WERI-Rb-1 (cell line): ENCODE results near the gene FCRL5.

Source experiments
- DNase-seq: peaks from one replicate; pipeline ENCODE4 v3.0.0-alpha.2; 2020
- H3K27ac ChIP-seq: fragments of 250-450 bp; sonication (Bioruptor Pico); 2 replicates; pipeline ENCODE4 v1.5.1; 2020; ENCODE audit warnings: mild to moderate bottlenecking, moderate library complexity
- H3K27me3 ChIP-seq: fragments of 250-450 bp; sonication (Bioruptor Pico); 2 replicates; pipeline ENCODE4 v1.5.1; 2021; ENCODE audit warnings: mild to moderate bottlenecking, low read depth, moderate library complexity; ENCODE audit not compliant: insufficient read depth, severe bottlenecking
- H3K36me3 ChIP-seq: fragments of 250-450 bp; sonication (Bioruptor Pico); 2 replicates; pipeline ENCODE4 v1.5.1; 2020; ENCODE audit warnings: mild to moderate bottlenecking, moderate library complexity
- H3K4me3 ChIP-seq: 2 replicates; pipeline ENCODE4 v1.5.1; 2011; ENCODE audit warnings: low read depth, mild to moderate bottlenecking, control low read depth, low read length
- H3K9me3 ChIP-seq: fragments of 250-450 bp; sonication (Bioruptor Pico); 2 replicates; pipeline ENCODE4 v1.5.1; 2021; ENCODE audit warnings: mild to moderate bottlenecking, moderate library complexity; ENCODE audit not compliant: severe bottlenecking
- TF ChIP-seq, protein P1 (sequence below): IDR thresholded peaks from 2 replicates; pipeline ENCODE4 v1.5.1; 2011; ENCODE audit warnings: low read depth, mild to moderate bottlenecking, control low read depth, inconsistent platforms, low read length

Gene FCRL5

DNA sequence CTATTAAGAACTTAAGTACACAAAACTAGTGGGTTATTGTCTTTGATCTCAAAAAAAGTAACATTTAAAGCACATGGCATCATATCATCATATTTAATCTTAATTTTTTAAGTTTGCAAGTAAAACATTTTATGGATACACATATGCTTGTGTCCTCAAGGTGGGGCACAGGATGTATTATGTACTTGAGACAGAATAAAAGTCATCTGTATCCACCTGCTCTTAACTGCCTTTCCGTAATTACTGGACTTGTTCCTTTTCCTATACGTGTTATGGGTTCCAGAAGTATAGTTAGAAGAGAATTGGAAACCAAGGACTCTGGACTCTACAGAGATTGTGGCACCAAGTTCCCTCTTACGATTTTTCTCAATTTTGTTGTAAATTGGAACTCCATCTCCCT is 79.4 kb downstream of the FCRL5 start:
- Histone ChIP-seq H3K36me3 (no peaks in the 10 kb centered on the region), H3K9me3 (peaks cover 20% of the 10 kb centered on the region), H3K27me3 (no peaks in the 10 kb centered on the region), H3K27ac (peak overlapping the region; percentile 18), H3K4me3 (no peak overlapping the region)
- TF ChIP-seq, protein P1, sequence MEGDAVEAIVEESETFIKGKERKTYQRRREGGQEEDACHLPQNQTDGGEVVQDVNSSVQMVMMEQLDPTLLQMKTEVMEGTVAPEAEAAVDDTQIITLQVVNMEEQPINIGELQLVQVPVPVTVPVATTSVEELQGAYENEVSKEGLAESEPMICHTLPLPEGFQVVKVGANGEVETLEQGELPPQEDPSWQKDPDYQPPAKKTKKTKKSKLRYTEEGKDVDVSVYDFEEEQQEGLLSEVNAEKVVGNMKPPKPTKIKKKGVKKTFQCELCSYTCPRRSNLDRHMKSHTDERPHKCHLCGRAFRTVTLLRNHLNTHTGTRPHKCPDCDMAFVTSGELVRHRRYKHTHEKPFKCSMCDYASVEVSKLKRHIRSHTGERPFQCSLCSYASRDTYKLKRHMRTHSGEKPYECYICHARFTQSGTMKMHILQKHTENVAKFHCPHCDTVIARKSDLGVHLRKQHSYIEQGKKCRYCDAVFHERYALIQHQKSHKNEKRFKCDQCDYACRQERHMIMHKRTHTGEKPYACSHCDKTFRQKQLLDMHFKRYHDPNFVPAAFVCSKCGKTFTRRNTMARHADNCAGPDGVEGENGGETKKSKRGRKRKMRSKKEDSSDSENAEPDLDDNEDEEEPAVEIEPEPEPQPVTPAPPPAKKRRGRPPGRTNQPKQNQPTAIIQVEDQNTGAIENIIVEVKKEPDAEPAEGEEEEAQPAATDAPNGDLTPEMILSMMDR, result no peak
- no peak for DNase-seq

DNA sequence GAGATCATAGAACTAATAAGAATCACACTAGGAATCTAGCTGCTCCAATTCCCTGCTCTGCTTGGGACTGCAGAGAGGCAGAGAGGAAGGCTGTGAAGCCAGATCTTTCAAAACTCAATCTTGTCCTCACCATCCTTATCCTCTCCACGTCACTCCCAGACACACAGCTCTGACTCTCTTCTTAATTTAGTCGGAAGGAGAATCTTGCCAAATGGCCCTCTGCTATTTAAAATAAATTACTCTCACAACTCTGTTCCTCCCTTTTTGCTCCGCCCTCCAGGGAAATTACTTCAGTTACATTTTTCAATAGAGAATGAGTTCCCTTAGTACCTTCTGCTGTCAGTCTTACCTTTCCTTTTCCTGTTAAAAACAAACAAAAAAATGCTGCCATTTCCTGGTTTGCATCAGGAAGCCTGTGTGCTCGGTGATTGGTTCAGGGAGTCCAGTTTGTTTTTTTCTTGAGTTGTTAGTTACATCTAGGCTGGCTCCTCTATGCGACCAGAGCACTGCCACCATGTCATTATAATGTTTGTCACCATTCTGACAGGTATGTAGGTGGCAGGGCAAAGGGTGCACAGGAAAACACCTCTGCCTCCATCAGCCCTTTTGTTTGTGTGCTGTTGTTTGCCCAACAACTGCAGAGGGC is 80.1 kb downstream of the FCRL5 start:
- H3K36me3 ChIP-seq, result no peaks in the 10 kb centered on the region
- TF ChIP-seq, protein P1, result no peak
- no peak overlapping the region for H3K4me3 ChIP-seq
- H3K27me3 ChIP-seq, result no peaks in the 10 kb centered on the region
- H3K9me3 ChIP-seq, result peaks cover 13% of the 10 kb centered on the region
- H3K27ac ChIP-seq, result no peak overlapping the region
- DNase-seq, result no peak

DNA sequence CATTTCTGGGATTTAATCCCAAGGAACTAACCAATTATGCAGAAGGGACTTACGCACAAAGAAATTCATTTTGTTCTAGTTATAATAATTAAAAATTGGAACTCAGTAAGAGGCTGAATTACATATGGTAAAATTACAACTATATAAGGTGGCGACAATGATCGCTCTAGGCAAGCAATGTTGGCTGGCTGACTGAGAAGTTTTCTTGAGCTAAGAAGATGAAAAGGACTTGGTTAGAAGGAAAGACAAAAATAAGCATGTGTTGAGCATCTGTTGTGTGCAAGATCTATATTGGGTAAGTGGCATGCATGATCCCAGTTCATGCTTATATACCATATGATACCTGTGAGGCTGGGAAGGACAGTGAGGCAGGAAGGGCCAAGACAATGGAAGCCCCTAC is 80.8 kb downstream of the FCRL5 start:
- no peak for DNase-seq
- Histone ChIP-seq H3K4me3 (no peak overlapping the region), H3K9me3 (peaks cover 11% of the 10 kb centered on the region), H3K36me3 (no peaks in the 10 kb centered on the region), H3K27me3 (no peaks in the 10 kb centered on the region), H3K27ac (no peak overlapping the region)
- TF ChIP-seq, protein P1, result no peak

DNA sequence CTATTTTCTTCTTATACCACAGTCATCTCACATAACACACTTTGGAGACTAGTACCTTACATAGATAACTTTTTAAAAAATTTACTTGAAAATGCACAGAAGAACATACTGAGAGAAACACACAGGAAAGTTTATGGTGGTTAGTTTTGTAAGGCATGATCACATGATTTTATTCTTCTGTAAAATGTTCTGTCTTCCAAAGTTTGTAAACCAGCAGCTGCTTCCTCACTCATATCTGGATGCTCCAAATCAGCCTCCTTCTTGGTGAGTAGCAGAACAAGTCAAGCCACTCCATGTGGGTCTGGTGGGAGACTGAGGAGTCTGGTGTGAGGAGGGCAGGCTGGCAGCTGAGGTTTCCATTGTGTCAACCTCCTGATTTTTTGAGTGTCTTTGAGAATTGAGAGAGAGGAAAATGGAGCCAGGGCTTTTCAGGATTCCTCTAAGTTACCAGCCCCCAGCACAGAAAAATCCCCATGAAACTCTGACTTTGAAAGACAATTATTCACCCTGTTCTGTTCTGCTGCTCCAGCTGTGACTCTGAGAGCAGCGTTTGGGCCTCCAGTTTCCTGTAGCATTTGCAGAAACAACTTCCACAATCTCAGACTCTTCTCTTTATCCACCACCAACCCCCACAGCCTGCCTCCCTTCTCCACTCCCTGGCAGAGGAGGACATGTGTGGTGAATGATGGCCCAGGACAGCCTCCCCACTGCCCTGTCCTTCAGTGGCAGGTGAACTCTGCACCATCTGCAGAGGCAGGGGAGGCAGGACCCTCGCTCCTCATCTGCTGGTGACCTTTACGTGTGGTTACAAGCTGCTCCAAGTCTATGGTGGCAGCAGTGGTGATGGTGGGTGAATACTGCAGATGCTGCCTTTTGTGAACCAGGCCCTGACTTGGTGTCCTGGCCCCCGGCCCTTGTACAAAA is 82.3 kb downstream of the FCRL5 start:
- H3K9me3 ChIP-seq, result no peaks in the 10 kb centered on the region
- H3K27me3 ChIP-seq, result no peaks in the 10 kb centered on the region
- no peaks in the 10 kb centered on the region for H3K36me3 ChIP-seq
- H3K27ac ChIP-seq, result no peak overlapping the region
- TF ChIP-seq, protein P1, result no peak
- no peak overlapping the region for H3K4me3 ChIP-seq
- no peak for DNase-seq

DNA sequence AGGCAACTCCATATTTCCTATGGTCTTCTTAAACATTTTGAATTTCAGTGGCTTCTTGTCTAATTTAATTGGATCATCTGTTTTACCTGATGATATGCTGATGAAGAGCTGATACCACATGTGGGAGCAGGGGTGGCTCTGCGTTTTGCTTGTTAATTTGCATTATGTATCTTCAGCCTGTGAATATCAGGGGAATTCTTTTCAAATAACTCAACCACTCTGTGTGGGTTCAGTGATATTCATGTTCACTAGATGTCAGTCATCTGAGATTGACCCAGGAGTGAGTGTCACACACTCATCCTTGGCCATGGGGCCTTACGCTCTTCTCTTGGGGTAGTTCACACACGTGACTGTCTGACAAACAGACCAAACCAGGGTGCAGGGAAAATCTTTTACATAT is 83.0 kb downstream of the FCRL5 start:
- TF ChIP-seq, protein P1, result no peak
- Histone ChIP-seq H3K27ac (no peak overlapping the region), H3K9me3 (no peaks in the 10 kb centered on the region), H3K27me3 (no peaks in the 10 kb centered on the region), H3K4me3 (no peak overlapping the region), H3K36me3 (no peaks in the 10 kb centered on the region)
- DNase-seq, result no peak
